Hepatocyte (in vitro differentiated cells): ENCODE measurements around the gene OPCML. TPM values are rescaled to one million over a fixed set of nuclear protein-coding genes. Genes with fewer than 3 reads are reported as not detected.

ENCODE experiments used
- DNase-seq: peaks from one replicate; pipeline ENCODE4 v3.0.0-alpha.2; 2016; ENCODE audit warnings: low spot score
- H2AFZ ChIP-seq: fragments of 200-600 bp; sonication (generic); 2 replicates; pipeline ENCODE4 v1.6.0; 2016; ENCODE audit warnings: antibody characterized with exemption, mild to moderate bottlenecking
- H3K27ac ChIP-seq: fragments of 200-600 bp; sonication (generic); 2 replicates; pipeline ENCODE4 v1.5.1; 2016; ENCODE audit warnings: mild to moderate bottlenecking
- H3K27me3 ChIP-seq: fragments of 200-600 bp; sonication (generic); 2 replicates; pipeline ENCODE4 v1.6.1; 2016
- H3K36me3 ChIP-seq: fragments of 200-600 bp; sonication (generic); replicated peaks from 2 replicates; pipeline ENCODE4 v1.5.1; 2016; ENCODE audit warnings: low read depth; ENCODE audit not compliant: insufficient read depth
- H3K4me1 ChIP-seq: fragments of 200-600 bp; sonication (generic); 2 replicates; pipeline ENCODE4 v1.5.1; 2016; ENCODE audit warnings: mild to moderate bottlenecking, moderate library complexity; ENCODE audit not compliant: insufficient read depth
- H3K4me2 ChIP-seq: fragments of 200-600 bp; sonication (generic); 2 replicates; pipeline ENCODE4 v1.6.0; 2016
- H3K4me3 ChIP-seq: fragments of 200-600 bp; sonication (generic); 2 replicates; pipeline ENCODE4 v1.5.1; 2016; ENCODE audit warnings: mild to moderate bottlenecking
- H3K79me2 ChIP-seq: fragments of 200-600 bp; sonication (generic); 2 replicates; pipeline ENCODE4 v1.6.0; 2017; ENCODE audit warnings: mild to moderate bottlenecking
- H3K9me2 ChIP-seq: fragments of 200-600 bp; sonication (generic); replicated peaks from 2 replicates; pipeline ENCODE4 v1.6.0; 2017; ENCODE audit warnings: mild to moderate bottlenecking; ENCODE audit not compliant: insufficient read depth
- H3K9me3 ChIP-seq: fragments of 200-600 bp; sonication (generic); 2 replicates; pipeline ENCODE4 v1.5.1; 2016; ENCODE audit warnings: low read depth, mild to moderate bottlenecking
- H4K20me1 ChIP-seq: fragments of 200-600 bp; sonication (generic); 2 replicates; pipeline ENCODE4 v1.6.0; 2016; ENCODE audit warnings: mild to moderate bottlenecking; ENCODE audit not compliant: insufficient read depth, poor library complexity, severe bottlenecking
- EZH2 ChIP-seq: fragments of 200-600 bp; sonication (generic); IDR thresholded peaks from 2 replicates; pipeline ENCODE4 v1.6.1; 2016; ENCODE audit warnings: antibody characterized with exemption, mild to moderate bottlenecking, borderline replicate concordance
- EZH2phosphoT487 ChIP-seq: fragments of 200-600 bp; sonication (generic); IDR thresholded peaks from one replicate; pipeline ENCODE4 v1.6.1; 2018; ENCODE audit warnings: antibody characterized with exemption, mild to moderate bottlenecking, low read depth, moderate library complexity; ENCODE audit not compliant: unreplicated experiment, severe bottlenecking
- WGBS: methylation state at CpG from one replicate; pipeline ENCODE4 v1.1.6; 2016; ENCODE audit warnings: low lambda C conversion rate; ENCODE audit errors: missing lambda C conversion rate; 5-methylcytosine and 5-hydroxymethylcytosine counted together
- polyA plus RNA-seq: library from polyadenylated mRNA; unstranded; fragments of >200 nt; fragmentation: Nextera tagmentation; extraction: Ambion mirVana; gene quantifications from 2 replicates; pipeline ENCODE4 v1.2.1, GENCODE V29; 2016
- total RNA-seq: library from RNA; depleted of rRNA; stranded (reverse); fragments of >200 nt; gene quantifications from 2 replicates; pipeline ENCODE4 v1.2.3, GENCODE V29; 2014
- TF ChIP-seq, protein P1 (sequence below): fragments of 200-600 bp; sonication (generic); IDR thresholded peaks from 2 replicates; pipeline ENCODE4 v1.5.1; 2016; ENCODE audit warnings: antibody characterized with exemption, mild to moderate bottlenecking; ENCODE audit not compliant: poor library complexity

Gene OPCML
- total and polyA plus RNA-seq, 2 experiments from 2014 or later: 0.37 to 0.98 TPM

DNA sequence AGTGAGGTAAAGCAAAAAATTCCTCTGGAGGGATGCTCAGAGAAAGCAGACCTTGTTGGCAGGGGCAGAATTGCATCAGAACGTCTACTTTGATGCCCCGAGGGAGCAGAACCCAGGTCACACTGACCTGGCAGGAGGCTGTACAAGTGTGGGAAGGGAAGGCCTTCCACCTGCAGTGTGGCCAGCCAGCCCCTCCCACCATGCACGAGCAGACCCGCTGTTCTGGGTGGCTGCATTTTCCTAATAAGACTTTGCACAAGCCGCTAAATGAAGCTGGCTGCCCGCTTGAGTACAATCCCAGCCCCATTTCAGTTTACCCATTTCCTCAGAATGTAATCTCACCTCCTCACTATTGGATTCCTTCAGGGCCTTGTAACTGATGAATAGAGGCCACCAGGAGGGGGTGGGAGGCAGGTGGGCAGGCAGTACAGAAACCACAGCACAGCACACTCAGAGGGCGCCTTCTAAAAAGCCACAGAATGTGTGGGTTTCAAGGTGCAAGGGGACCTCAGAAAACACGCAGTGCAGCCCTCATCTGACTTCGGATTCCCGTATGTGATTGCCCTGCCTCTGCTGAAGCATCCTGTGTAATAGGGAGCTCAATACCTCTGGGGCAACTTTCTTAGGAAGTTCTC, 316.6 kb downstream of the OPCML start:
- Histone ChIP-seq H4K20me1 (no peaks in the 10 kb centered on the region), H3K27ac (no peak overlapping the region), H3K27me3 (no peaks in the 10 kb centered on the region), H3K4me2 (no peak overlapping the region), H3K36me3 (no peaks in the 10 kb centered on the region), H2AFZ (no peak overlapping the region), H3K9me3 (no peaks in the 10 kb centered on the region), H3K9me2 (no peaks in the 10 kb centered on the region), H3K79me2 (no peaks in the 10 kb centered on the region), H3K4me1 (no peaks in the 10 kb centered on the region), H3K4me3 (no peak overlapping the region)
- no peak for DNase-seq
- TF ChIP-seq EZH2phosphoT487 (no peak), EZH2 (no peak)
- TF ChIP-seq, protein P1, sequence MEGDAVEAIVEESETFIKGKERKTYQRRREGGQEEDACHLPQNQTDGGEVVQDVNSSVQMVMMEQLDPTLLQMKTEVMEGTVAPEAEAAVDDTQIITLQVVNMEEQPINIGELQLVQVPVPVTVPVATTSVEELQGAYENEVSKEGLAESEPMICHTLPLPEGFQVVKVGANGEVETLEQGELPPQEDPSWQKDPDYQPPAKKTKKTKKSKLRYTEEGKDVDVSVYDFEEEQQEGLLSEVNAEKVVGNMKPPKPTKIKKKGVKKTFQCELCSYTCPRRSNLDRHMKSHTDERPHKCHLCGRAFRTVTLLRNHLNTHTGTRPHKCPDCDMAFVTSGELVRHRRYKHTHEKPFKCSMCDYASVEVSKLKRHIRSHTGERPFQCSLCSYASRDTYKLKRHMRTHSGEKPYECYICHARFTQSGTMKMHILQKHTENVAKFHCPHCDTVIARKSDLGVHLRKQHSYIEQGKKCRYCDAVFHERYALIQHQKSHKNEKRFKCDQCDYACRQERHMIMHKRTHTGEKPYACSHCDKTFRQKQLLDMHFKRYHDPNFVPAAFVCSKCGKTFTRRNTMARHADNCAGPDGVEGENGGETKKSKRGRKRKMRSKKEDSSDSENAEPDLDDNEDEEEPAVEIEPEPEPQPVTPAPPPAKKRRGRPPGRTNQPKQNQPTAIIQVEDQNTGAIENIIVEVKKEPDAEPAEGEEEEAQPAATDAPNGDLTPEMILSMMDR: no peak
- 76% methylated on average over 10 of the region's 10 CpGs for WGBS

DNA sequence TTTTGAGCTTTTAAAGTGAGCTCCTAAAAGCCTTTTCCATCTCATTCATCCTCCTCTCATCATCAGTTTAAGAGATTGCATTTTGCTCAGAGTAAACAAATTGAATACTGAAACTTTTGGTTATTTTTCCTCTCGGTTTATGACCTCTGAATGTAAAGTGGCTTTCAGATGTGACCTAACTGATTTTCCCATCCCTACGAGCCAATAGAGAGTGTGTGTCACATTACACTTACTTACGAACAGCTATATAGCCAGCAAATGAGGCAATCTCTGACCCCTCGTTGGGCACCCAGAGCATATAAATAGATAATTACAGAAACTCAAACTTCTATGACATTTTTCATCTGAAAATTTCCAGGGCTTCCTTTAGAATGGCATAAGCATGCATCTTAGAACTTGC, 317.7 kb downstream of the OPCML start:
- no peaks in the 10 kb centered on the region for H3K9me3 ChIP-seq
- no peaks in the 10 kb centered on the region for H3K9me2 ChIP-seq
- no peaks in the 10 kb centered on the region for H3K36me3 ChIP-seq
- no peaks in the 10 kb centered on the region for H3K79me2 ChIP-seq
- H4K20me1 ChIP-seq: no peaks in the 10 kb centered on the region
- no peak overlapping the region for H3K27ac ChIP-seq
- H3K4me3 ChIP-seq: no peak overlapping the region
- no peak overlapping the region for H3K4me2 ChIP-seq
- H3K27me3 ChIP-seq: no peaks in the 10 kb centered on the region
- no peaks in the 10 kb centered on the region for H3K4me1 ChIP-seq
- no peak overlapping the region for H2AFZ ChIP-seq
- no peak for DNase-seq
- TF ChIP-seq, protein P1: no peak
- TF ChIP-seq EZH2phosphoT487 (no peak), EZH2 (no peak)
- WGBS: 60% methylated on average over 4 of the region's 4 CpGs

- no peak overlapping the region for H2AFZ ChIP-seq
- TF ChIP-seq, protein P1: no peak
- TF ChIP-seq EZH2phosphoT487 (no peak), EZH2 (no peak)
- no peak overlapping the region for H3K4me3 ChIP-seq
- WGBS: 90% methylated on average over 8 of the region's 8 CpGs
- H3K36me3 ChIP-seq: no peaks in the 10 kb centered on the region
- no peaks in the 10 kb centered on the region for H3K4me1 ChIP-seq
- H3K27ac ChIP-seq: no peak overlapping the region
- H3K27me3 ChIP-seq: no peaks in the 10 kb centered on the region
- H3K79me2 ChIP-seq: no peaks in the 10 kb centered on the region
- no peak overlapping the region for H3K4me2 ChIP-seq
- H3K9me2 ChIP-seq: no peaks in the 10 kb centered on the region
- no peaks in the 10 kb centered on the region for H3K9me3 ChIP-seq
- no peak for DNase-seq
- no peaks in the 10 kb centered on the region for H4K20me1 ChIP-seq
These were observed 320.1 kb downstream of the OPCML start for GRCh38 chr11:133212201-133212600.

GRCh38 chr11:133207995-133208394, 324.3 kb downstream of the OPCML start:
- H3K9me3 ChIP-seq: no peaks in the 10 kb centered on the region
- H3K9me2 ChIP-seq: no peaks in the 10 kb centered on the region
- 86% methylated on average over 5 of the region's 5 CpGs for whole genome bisulfite sequencing
- H3K4me3 ChIP-seq: no peak overlapping the region
- no peaks in the 10 kb centered on the region for H3K27me3 ChIP-seq
- TF ChIP-seq, protein P1: no peak
- TF ChIP-seq EZH2 (no peak), EZH2phosphoT487 (no peak)
- DNase-seq: no peak
- H3K27ac ChIP-seq: no peak overlapping the region
- H3K4me2 ChIP-seq: no peak overlapping the region
- no peaks in the 10 kb centered on the region for H4K20me1 ChIP-seq
- no peaks in the 10 kb centered on the region for H3K79me2 ChIP-seq
- H2AFZ ChIP-seq: no peak overlapping the region
- H3K36me3 ChIP-seq: no peaks in the 10 kb centered on the region
- H3K4me1 ChIP-seq: no peaks in the 10 kb centered on the region
